RWPE1 (cell line): ENCODE results near the gene DPH5.
A peak's percentile ranks its signal among the peaks of the same experiment; 100 is the strongest.

Experiments used
- CTCF ChIA-PET: fragments of 350-600 bp; sonication (Branson Sonifier 250); formaldehyde crosslinking; extraction: SDS; loops from one replicate; lab custom pipeline; 2021; lab: Yijun Ruan, JAX
- POLR2A ChIA-PET: fragments of 400-600 bp; formaldehyde crosslinking; extraction: SDS; loops from one replicate; lab custom pipeline; 2020; ENCODE audit warnings: antibody characterized with exemption; ENCODE audit not compliant: low non-redundant PET; lab: Yijun Ruan, JAX
- DNase-seq: peaks from one replicate; pipeline ENCODE4 v3.0.0; 2012; ENCODE audit warnings: low spot score
- H3K27ac ChIP-seq: fragments of 450-650 bp; 2 replicates; pipeline ENCODE4 v1.5.1; 2017
- TF ChIP-seq, protein P1 (sequence below): fragments of 450-650 bp; conservative IDR thresholded peaks from 2 replicates; pipeline ENCODE4 v1.5.1; 2017; ENCODE audit warnings: low read depth, mild to moderate bottlenecking

Gene DPH5

DNA sequence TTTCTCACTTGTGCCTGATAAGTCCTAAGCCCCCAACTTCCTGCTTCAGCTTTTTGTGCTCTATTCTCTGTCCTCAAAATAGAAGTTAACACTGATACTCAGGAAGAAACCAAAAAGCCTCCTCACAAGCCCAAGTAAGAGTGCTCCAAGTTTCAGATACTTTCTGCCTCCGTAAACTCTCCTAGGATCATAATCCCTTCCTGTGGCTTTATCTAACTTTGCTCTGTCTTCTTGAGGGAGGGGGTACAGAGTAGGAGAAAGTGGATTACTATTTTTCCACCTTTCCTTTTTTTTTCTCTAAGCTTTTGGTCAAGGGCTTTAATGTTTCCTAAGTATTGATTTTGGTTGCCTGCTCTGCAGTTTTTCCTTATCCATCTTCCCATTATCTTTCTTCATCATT is 54.6 kb downstream of the DPH5 start:
- no peak for DNase-seq
- no peak overlapping the region for H3K27ac ChIP-seq
- TF ChIP-seq, protein P1, sequence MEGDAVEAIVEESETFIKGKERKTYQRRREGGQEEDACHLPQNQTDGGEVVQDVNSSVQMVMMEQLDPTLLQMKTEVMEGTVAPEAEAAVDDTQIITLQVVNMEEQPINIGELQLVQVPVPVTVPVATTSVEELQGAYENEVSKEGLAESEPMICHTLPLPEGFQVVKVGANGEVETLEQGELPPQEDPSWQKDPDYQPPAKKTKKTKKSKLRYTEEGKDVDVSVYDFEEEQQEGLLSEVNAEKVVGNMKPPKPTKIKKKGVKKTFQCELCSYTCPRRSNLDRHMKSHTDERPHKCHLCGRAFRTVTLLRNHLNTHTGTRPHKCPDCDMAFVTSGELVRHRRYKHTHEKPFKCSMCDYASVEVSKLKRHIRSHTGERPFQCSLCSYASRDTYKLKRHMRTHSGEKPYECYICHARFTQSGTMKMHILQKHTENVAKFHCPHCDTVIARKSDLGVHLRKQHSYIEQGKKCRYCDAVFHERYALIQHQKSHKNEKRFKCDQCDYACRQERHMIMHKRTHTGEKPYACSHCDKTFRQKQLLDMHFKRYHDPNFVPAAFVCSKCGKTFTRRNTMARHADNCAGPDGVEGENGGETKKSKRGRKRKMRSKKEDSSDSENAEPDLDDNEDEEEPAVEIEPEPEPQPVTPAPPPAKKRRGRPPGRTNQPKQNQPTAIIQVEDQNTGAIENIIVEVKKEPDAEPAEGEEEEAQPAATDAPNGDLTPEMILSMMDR, result no peak
- POLR2A ChIA-PET, result no interaction called here
- CTCF ChIA-PET, result no interaction called here

DNA sequence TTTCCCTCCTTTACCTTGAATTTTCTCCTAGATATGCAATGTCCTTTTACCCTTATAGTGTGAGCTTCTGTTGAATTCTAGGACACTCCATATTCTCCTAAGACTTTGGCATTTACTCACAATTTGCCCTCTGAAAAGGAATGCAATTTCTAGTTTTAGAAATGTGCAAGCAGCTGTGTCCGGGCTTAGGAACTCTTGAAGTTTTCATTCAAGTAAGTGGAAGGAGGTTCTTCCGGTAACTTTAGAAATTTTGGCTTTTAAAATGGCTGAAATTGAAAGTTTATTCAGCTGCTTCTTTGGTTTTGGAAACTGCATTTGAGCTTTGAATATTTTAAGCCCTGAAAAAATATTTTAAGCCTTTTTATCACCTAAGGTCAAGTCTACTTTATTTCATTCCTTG is 56.3 kb downstream of the DPH5 start:
- CTCF ChIA-PET, result no interaction called here
- H3K27ac ChIP-seq, result no peak overlapping the region
- no peak for DNase-seq
- TF ChIP-seq, protein P1, result no peak
- POLR2A ChIA-PET, result no interaction called here

DNA sequence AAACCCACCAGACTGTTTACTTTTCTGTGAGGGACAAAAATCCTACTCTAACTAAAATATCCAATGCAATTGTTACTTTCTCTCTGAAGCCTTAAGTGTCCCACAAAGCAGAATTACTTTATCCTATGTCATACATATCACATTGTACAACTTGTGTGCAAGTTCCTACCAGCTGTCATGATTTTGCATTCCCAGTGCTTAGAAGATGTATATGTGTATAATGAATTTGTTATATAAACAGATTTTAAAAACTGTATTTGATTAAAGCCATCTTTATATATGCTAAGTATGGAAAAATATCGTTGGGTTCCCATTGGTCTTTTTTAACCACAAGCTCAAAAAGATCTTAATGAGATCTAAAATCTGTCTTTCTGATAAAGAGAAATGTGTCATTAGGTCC is 57.0 kb downstream of the DPH5 start:
- DNase-seq, result no peak
- TF ChIP-seq, protein P1, result no peak
- POLR2A ChIA-PET, result no interaction called here
- CTCF ChIA-PET, result interaction anchor here (0.5 kb wide), 1 partner anchor 47 kb away, joined by 5 read pairs; no protein-coding TSS in a partner anchor
- H3K27ac ChIP-seq, result no peak overlapping the region

GRCh38 chr1:100960098-100960497 is 65.5 kb downstream of the DPH5 start:
- TF ChIP-seq, protein P1, result no peak
- H3K27ac ChIP-seq, result no peak overlapping the region
- POLR2A ChIA-PET, result no interaction called here
- DNase-seq, result no peak
- CTCF ChIA-PET, result no interaction called here

DNA sequence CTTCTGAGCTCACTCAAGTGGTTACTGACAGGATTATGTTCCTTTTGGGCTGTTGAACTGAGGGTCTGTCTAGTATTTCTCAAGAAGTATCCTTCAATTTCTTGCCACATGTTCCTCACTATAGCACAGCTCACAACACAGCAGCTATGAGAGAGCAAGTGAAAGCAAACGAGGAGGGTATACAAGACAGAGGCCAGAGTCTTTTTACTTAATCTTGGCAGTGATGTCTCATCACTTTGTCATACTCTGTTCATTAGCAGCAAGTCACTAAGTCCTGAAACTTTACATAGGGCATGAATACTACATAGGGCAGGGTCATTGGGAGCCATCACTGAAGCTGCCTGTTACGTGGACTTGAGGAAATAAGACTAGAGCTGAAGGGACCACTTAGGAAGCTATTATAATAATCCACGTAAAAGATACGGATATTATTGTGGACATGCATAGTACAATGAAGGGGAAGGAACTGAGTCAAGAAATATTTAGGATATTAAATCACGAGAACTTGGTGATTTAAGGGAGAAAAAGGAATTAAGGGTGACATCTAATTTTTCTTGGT is 66.0 kb downstream of the DPH5 start:
- TF ChIP-seq, protein P1, result no peak
- POLR2A ChIA-PET, result no interaction called here
- no peak overlapping the region for H3K27ac ChIP-seq
- no peak for DNase-seq
- CTCF ChIA-PET, result no interaction called here

DNA sequence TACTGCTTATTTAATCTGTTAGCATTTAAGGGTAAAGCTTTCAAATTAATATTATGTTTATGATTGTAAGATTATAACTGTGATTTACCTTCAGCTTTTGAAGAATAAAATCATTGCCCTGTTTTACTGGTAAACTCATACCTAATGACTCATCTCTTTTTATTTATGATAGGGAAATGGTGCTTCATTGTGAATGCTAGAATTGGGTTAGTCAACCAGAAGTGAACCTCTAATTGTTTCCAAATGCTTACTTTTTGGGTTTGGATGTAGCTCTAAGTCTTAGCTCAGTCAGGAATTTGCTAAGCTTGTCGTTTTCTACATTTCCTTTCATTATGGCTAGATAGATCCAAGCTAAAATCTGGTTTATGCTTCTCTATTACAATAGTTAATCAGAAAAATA is 70.3 kb downstream of the DPH5 start:
- peak; percentile 32 for DNase-seq
- CTCF ChIA-PET, result interaction anchor here (1.3 kb wide), 1 partner anchor 283 kb away, joined by 3 read pairs; no protein-coding TSS in a partner anchor
- H3K27ac ChIP-seq, result no peak overlapping the region
- POLR2A ChIA-PET, result no interaction called here
- TF ChIP-seq, protein P1, result no peak
